Psoas muscle (tissue), 8 donors: ENCODE data around the gene SFT2D2. TPM values are rescaled to one million over a fixed set of nuclear protein-coding genes. Genes with fewer than 3 reads are reported as not detected.

Experiments
- ATAC-seq, 4 donors: fragments of 200-7000 bp; cut with Tn5 transposase; one replicate each; pipeline ENCODE4 v1.9.1; 2020; ENCODE audit warnings: moderate library complexity in 3 of 4, mild to moderate bottlenecking in 2 of 4
- DNase-seq, 2 donors: peaks; one replicate each; pipeline ENCODE4 v3.0.0-alpha.2; 2020
- H3K27ac ChIP-seq: fragments of 200-600 bp; one replicate; pipeline ENCODE4 v1.8.0; 2022
- H3K27me3 ChIP-seq, 3 donors: fragments of 200-600 bp in 1 of 3; one replicate each; pipeline versions ENCODE4 v1.6.1 to v1.8.0; 2013 to 2022; ENCODE audit warnings: low read length in 2 of 3, mild to moderate bottlenecking in 2 of 3, moderate library complexity in 1 of 3; ENCODE audit not compliant: insufficient read depth in 3 of 3
- H3K36me3 ChIP-seq, 2 donors: fragments of 200-600 bp in 1 of 2; one replicate each; pipeline versions ENCODE4 v1.6.1 to v1.8.0; 2013 to 2022; ENCODE audit warnings: low read depth in 1 of 2, mild to moderate bottlenecking in 1 of 2, moderate library complexity in 1 of 2; ENCODE audit not compliant: insufficient read depth in 1 of 2
- H3K4me1 ChIP-seq: fragments of 200-600 bp; one replicate; pipeline ENCODE4 v1.8.0; 2022
- H3K4me3 ChIP-seq: fragments of 200-600 bp; one replicate; pipeline ENCODE4 v1.8.0; 2022; ENCODE audit warnings: mild to moderate bottlenecking
- H3K9me3 ChIP-seq: fragments of 200-600 bp; one replicate; pipeline ENCODE4 v1.8.0; 2022
- CTCF ChIP-seq: fragments of 200-600 bp; IDR thresholded peaks from one replicate; pipeline ENCODE4 v1.8.0; 2022; ENCODE audit warnings: antibody characterized with exemption
- WGBS, 3 donors: extraction: QIAGEN DNeasy Blood & Tissue Kit; methylation state at CpG; one replicate each; pipeline versions ENCODE4 v1.1.6 to v1.1.7; 2013; 5-methylcytosine and 5-hydroxymethylcytosine counted together
- intact Hi-C, 2 donors: fragments of 100-400 bp; cut with DNase I; formaldehyde crosslinking; loops; one replicate each; pipeline versions ENCODE4 v1.11.0 to v1.14.2; 2022
- polyA plus RNA-seq, 3 donors: library from polyadenylated mRNA; stranded (reverse); fragments of 200-250 nt; gene quantifications; one replicate each; pipeline ENCODE4 v1.2.3, GENCODE V29; 2013
- total RNA-seq, 4 donors: library from RNA; stranded (reverse); fragmentation: NEBNext Ultra II Directional in 2 of 4; extraction: Animal tissue kit (Norgen Biotek cat#: 25700) in 2 of 4; gene quantifications; one replicate each; pipeline versions ENCODE4 v1.2.1 to v1.2.4, GENCODE V29; 2021 to 2023
- donor health status: healthy with polysubstance abuse.
- donor health status: DM: no; HTN: no; CAD: no; lungs with moderate emphysema.
- donor health status: Bipolar disorder and iron deficiency.
- donor health status: healthy.
- donor health status: DM: yes; HTN: yes; CAD: no.
- donor health status: DM: no; HTN: no; CAD: no.
- donor health status: DM: no; HTN: no; CAD: no.
- donor health status: DM: yes; HTN: yes; CAD: no.

Gene SFT2D2
- total and polyA plus RNA-seq, 7 donors, result 2.0 to 15.5 (median 12.7) TPM

- Histone ChIP-seq H3K4me1 (no peaks in the 10 kb centered on the region), H3K4me3 (no peak overlapping the region), H3K27ac (no peak overlapping the region), H3K27me3 (no peaks in the 10 kb centered on the region), H3K36me3 (peaks cover 5 to 96% of the 10 kb centered on the region in 2 donors), H3K9me3 (no peaks in the 10 kb centered on the region)
- TF ChIP-seq CTCF, result no peak
- intact Hi-C loops, result loop anchor here in 1 of 2 donors (5.0 kb wide), 1 partner anchor 87 kb away; no protein-coding TSS in a partner anchor
- ATAC-seq, result no peak
- DNase-seq, result no peak
These were observed 9.7 kb downstream of the SFT2D2 start for GRCh38 chr1:168235548-168235885.

GRCh38 chr1:168235937-168236336 is 10.1 kb downstream of the SFT2D2 start:
- H3K27me3 ChIP-seq, result no peaks in the 10 kb centered on the region
- no peak for ATAC-seq
- DNase-seq, result no peak
- intact Hi-C loops, result loop anchor here in 1 of 2 donors (5.0 kb wide), 1 partner anchor 86 kb away; no protein-coding TSS in a partner anchor
- H3K9me3 ChIP-seq, result no peaks in the 10 kb centered on the region
- 44 to 76% (median 61%) methylated on average over 3 of the region's 3 CpGs for WGBS, 3 donors
- no peak overlapping the region for H3K4me3 ChIP-seq
- H3K36me3 ChIP-seq, result peaks cover 5 to 99% of the 10 kb centered on the region in 2 donors
- no peak for TF ChIP-seq CTCF
- no peaks in the 10 kb centered on the region for H3K4me1 ChIP-seq
- no peak overlapping the region for H3K27ac ChIP-seq

- DNase-seq (no peak), ATAC-seq (no peak)
- intact Hi-C loops, result loop anchor here in 1 of 2 donors (5.0 kb wide), 1 partner anchor 85 kb away; no protein-coding TSS in a partner anchor
- H3K4me3 ChIP-seq, result no peak overlapping the region
- no peaks in the 10 kb centered on the region for H3K27me3 ChIP-seq
- TF ChIP-seq CTCF, result no peak
- no peaks in the 10 kb centered on the region for H3K9me3 ChIP-seq
- WGBS, 3 donors, result 91 to 95% (median 93%) methylated on average over 7 of the region's 7 CpGs
- no peaks in the 10 kb centered on the region for H3K4me1 ChIP-seq
- H3K27ac ChIP-seq, result no peak overlapping the region
- peaks cover 2 to 95% of the 10 kb centered on the region in 2 donors for H3K36me3 ChIP-seq
These were observed 11.2 kb downstream of the SFT2D2 start for GRCh38 chr1:168236836-168237611.

GRCh38 chr1:168243198-168243597 is 17.4 kb downstream of the SFT2D2 start:
- H3K4me1 ChIP-seq, result no peaks in the 10 kb centered on the region
- H3K9me3 ChIP-seq, result no peaks in the 10 kb centered on the region
- no peaks in the 10 kb centered on the region for H3K27me3 ChIP-seq
- peaks cover 8 to 79% of the 10 kb centered on the region in 2 donors for H3K36me3 ChIP-seq
- ATAC-seq (no peak), DNase-seq (no peak)
- intact Hi-C loops, result no loop called here
- peak overlapping the region; percentile 9 for H3K27ac ChIP-seq
- no peak overlapping the region for H3K4me3 ChIP-seq
- WGBS, 3 donors, result 49 to 72% (median 64%) methylated on average over 2 of the region's 2 CpGs
- no peak for TF ChIP-seq CTCF
